HepG2 (cell line): ENCODE data around the gene LDLRAD4. TPM values are rescaled to one million over a fixed set of nuclear protein-coding genes. Genes with fewer than 3 reads are reported as not detected.

ENCODE experiments used
- ATAC-seq: fragments of 200-7000 bp; cut with Tn5 transposase; 3 replicates; pipeline ENCODE4 v1.9.1; 2020; ENCODE audit warnings: mild to moderate bottlenecking, moderate library complexity
- BruUV-seq: library from RNA; stranded (reverse); fragments of 400-500 nt; replicated peaks from 2 replicates; lab custom pipeline; 2021; lab: Mats Ljungman, UMichigan
- CTCF ChIA-PET: fragments of 300-600 bp; formaldehyde crosslinking; extraction: SDS; loops from one replicate; lab custom pipeline; 2021; ENCODE audit warnings: low total read pairs, inconsistent platforms, low intra/inter-chr PET ratio; lab: Yijun Ruan, JAX
- POLR2A ChIA-PET: fragments of 350-600 bp; sonication (Branson Sonifier 250); formaldehyde crosslinking; loops from one replicate; lab custom pipeline; 2020; ENCODE audit warnings: antibody characterized with exemption, inconsistent platforms; lab: Yijun Ruan, JAX
- DNase-seq: peaks from one replicate; pipeline ENCODE4 v3.0.0-alpha.2; 2015; ENCODE audit warnings: low spot score
- FAIRE-seq: peaks from 3 replicates; lab custom pipeline; 2011; peaks lifted over from hg19 to GRCh38; lab: Jason Lieb, UNC
- H2AFZ ChIP-seq: one replicate; pipeline ENCODE4 v1.6.1; 2011; ENCODE audit warnings: low read length, inconsistent platforms
- H3K27ac ChIP-seq: fragments of 300-600 bp; 3 replicates; pipeline ENCODE4 v1.8.0; 2011; ENCODE audit warnings: mixed run types, mild to moderate bottlenecking, mixed read lengths, low read length, inconsistent platforms; ENCODE audit not compliant: insufficient read depth; ENCODE audit errors: extremely low read length
- H3K27me3 ChIP-seq, 2 experiments: fragments of 200-600 bp in 1 of 2; 2 replicates in 1 of 2; 3 replicates in 1 of 2; pipeline versions ENCODE4 v1.6.0 to v1.8.0; 2011; ENCODE audit warnings: low read length in 2 of 2, mild to moderate bottlenecking in 2 of 2, moderate library complexity in 2 of 2, inconsistent platforms in 1 of 2; ENCODE audit not compliant: insufficient read depth in 2 of 2, control insufficient read depth in 1 of 2
- H3K36me3 ChIP-seq, 2 experiments: fragments of 200-600 bp in 1 of 2; replicated peaks in 1 of 2; 2 replicates in 1 of 2; 3 replicates in 1 of 2; pipeline versions ENCODE4 v1.5.1 to v1.8.0; 2011; ENCODE audit warnings: low read length in 2 of 2, inconsistent platforms in 1 of 2; ENCODE audit not compliant: insufficient read depth in 2 of 2, control insufficient read depth in 1 of 2
- H3K4me1 ChIP-seq: 2 replicates; pipeline ENCODE4 v1.5.1; 2012; ENCODE audit warnings: low read length, inconsistent platforms; ENCODE audit not compliant: insufficient read depth
- H3K4me2 ChIP-seq: 2 replicates; pipeline ENCODE4 v1.6.0; 2011; ENCODE audit warnings: low read depth, low read length, inconsistent platforms
- H3K4me3 ChIP-seq, 3 experiments: fragments of 200-600 bp in 1 of 3; sonication (generic), shearing (Covaris generic) in 1 of 3; replicated peaks in 1 of 3; 2 replicates each; pipeline ENCODE4 v1.5.1; 2011 to 2016; ENCODE audit warnings: low read length in 3 of 3, inconsistent platforms in 2 of 3, low read depth in 2 of 3, mild to moderate bottlenecking in 2 of 3, control low read depth in 1 of 3, mixed read lengths in 1 of 3; ENCODE audit not compliant: insufficient read depth in 1 of 3
- H3K79me2 ChIP-seq: one replicate; pipeline ENCODE4 v1.6.1; 2011; ENCODE audit warnings: low read length, inconsistent platforms; ENCODE audit not compliant: insufficient read depth
- H3K9ac ChIP-seq: 2 replicates; pipeline ENCODE4 v1.6.0; 2011; ENCODE audit warnings: mild to moderate bottlenecking, low read depth, low read length, inconsistent platforms; ENCODE audit not compliant: insufficient read depth
- H3K9me3 ChIP-seq: 2 replicates; pipeline ENCODE4 v1.5.1; 2012; ENCODE audit warnings: mild to moderate bottlenecking, low read length
- H4K20me1 ChIP-seq: 2 replicates; pipeline ENCODE4 v1.6.0; 2011; ENCODE audit warnings: inconsistent platforms, mild to moderate bottlenecking, low read length, moderate library complexity; ENCODE audit not compliant: insufficient read depth
- HNF4G ChIP-seq, 2 experiments: sonication (generic) in 1 of 2; formaldehyde crosslinking in 1 of 2; IDR thresholded peaks; 2 replicates each; pipeline versions ENCODE4 v1.4.0 to v1.6.1; 2011 to 2020; ENCODE audit warnings: borderline replicate concordance in 2 of 2, low read depth in 2 of 2, mild to moderate bottlenecking in 2 of 2, low read length in 1 of 2, missing genetic modification reagents in 1 of 2, moderate library complexity in 1 of 2
- JUNB ChIP-seq: sonication (generic); formaldehyde crosslinking; IDR thresholded peaks from 2 replicates; pipeline ENCODE4 v1.8.0; 2022; ENCODE audit warnings: missing genetic modification reagents, mild to moderate bottlenecking, borderline replicate concordance
- ZNF619 ChIP-seq: sonication (generic); formaldehyde crosslinking; IDR thresholded peaks from 2 replicates; pipeline ENCODE4 v1.4.0; 2020; ENCODE audit warnings: mild to moderate bottlenecking, missing genetic modification reagents
- WGBS: methylation state at CpG from one replicate; pipeline ENCODE4 v1.1.6; 2017; ENCODE audit warnings: low lambda C conversion rate; 5-methylcytosine and 5-hydroxymethylcytosine counted together
- in situ Hi-C: cut with HindIII; loops from 2 replicates; pipeline ENCODE4 v1.10.0; 2017; ENCODE audit warnings: low pct_unique_long_range_greater_than_20kb; ENCODE audit not compliant: extremely low pct_ligation_motif_present
- intact Hi-C: fragments of 100-400 bp; cut with micrococcal nuclease; formaldehyde crosslinking; loops from one replicate; pipeline ENCODE4 v1.10.0; 2022; ENCODE audit not compliant: unreplicated experiment
- polyA plus RNA-seq, 8 experiments: library from polyadenylated mRNA; depleted of rRNA in 3 of 8; stranded (reverse) in 7 of 8; unstranded in 1 of 8; fragments of >200 nt; fragmentation: Illumina TruSeq in 4 of 8; extraction: Trizol in 4 of 8; gene quantifications; 2 replicates each; pipeline versions ENCODE4 v1.2.1 to v1.2.3, GENCODE V29; 2011 to 2016; ENCODE audit warnings: low read depth in 4 of 8, missing spikeins in 1 of 8, mixed read lengths in 1 of 8; ENCODE audit not compliant: insufficient read depth in 1 of 8
- total RNA-seq, 5 experiments: library from RNA; depleted of rRNA; stranded (reverse); fragments of >200 nt; fragmentation: Illumina TruSeq; extraction: Trizol; gene quantifications; 2 replicates each; pipeline ENCODE4 v1.2.3, GENCODE V29; 2016; ENCODE audit warnings: low read depth in 1 of 5
- TF ChIP-seq, protein P1 (sequence below): sonication (generic); formaldehyde crosslinking; IDR thresholded peaks from 2 replicates; pipeline ENCODE4 v1.8.1; 2023; ENCODE audit warnings: mild to moderate bottlenecking, missing genetic modification reagents, borderline replicate concordance
- TF ChIP-seq, protein P2 (sequence below): sonication (generic); formaldehyde crosslinking; IDR thresholded peaks from 2 replicates; pipeline ENCODE4 v1.4.0; 2020; ENCODE audit warnings: missing genetic modification reagents, borderline replicate concordance
- TF ChIP-seq, protein P3 (sequence below): sonication (generic); formaldehyde crosslinking; IDR thresholded peaks from 2 replicates; pipeline ENCODE4 v1.4.0; 2020; ENCODE audit warnings: missing genetic modification reagents

LDLRAD4 gene
- total and polyA plus RNA-seq, 2 of the 13 experiments (the other 11 are each of a cell fraction or from before 2014, with no cell fraction given): 13.6 to 20.9 TPM

DNA sequence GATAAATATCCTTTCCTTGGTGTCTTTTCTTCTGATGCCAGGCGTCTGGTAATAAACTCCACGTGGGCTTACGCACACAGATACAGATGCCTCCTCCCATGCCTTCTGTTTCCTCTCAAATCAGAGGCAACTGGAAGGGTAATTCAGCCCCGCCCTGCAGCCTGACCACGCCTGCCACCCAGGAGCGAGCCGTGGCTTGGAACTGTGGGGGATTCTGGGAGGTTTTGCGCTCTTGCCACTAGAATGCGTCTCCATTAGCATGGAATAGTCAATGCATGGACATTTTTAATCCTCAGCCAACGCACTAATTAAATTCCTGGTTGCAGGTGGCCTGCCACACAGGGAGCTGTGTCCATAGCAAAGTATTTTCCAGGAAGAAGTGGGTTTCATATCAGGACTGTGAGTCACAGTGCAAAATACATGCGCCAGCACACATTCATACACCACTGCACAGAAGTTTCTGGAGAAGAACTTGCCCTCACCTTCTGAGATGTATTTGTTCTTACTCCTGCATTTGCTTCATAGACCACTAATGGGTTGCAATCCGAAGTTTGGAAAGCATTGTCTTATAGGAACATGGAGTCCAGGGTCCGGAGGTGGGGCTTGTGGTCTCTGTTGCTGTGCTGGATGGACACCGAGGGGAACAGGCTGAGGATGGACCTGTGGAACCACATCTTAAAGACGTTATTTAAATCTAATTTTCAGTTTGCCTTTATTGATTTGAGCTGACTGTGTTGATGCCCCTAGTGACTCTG lies 151.4 kb downstream of the LDLRAD4 start:
- Histone ChIP-seq H3K79me2 (no peaks in the 10 kb centered on the region), H3K9ac (no peak overlapping the region), H3K27me3 (no peaks in the 10 kb centered on the region), H3K4me2 (no peak overlapping the region), H3K4me1 (peaks cover 15% of the 10 kb centered on the region), H3K36me3 (no peaks in the 10 kb centered on the region), H2AFZ (no peak overlapping the region), H3K9me3 (no peaks in the 10 kb centered on the region), H3K4me3 (no peak overlapping the region), H4K20me1 (no peaks in the 10 kb centered on the region), H3K27ac (no peak overlapping the region)
- FAIRE-seq (no peak), DNase-seq (no peak), ATAC-seq (no peak)
- CTCF ChIA-PET: no interaction called here
- BruUV-seq: no TSS peak
- POLR2A ChIA-PET: no interaction called here
- in situ Hi-C loops (no loop called here), intact Hi-C loops (no loop called here)
- TF ChIP-seq, protein P1, sequence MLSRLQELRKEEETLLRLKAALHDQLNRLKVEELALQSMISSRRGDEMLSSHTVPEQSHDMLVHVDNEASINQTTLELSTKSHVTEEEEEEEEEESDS (CRISPR knock-in tag): no peak
- no peak for TF ChIP-seq ZNF619 (CRISPR knock-in tag)
- no peak for TF ChIP-seq HNF4G (IDR thresholded peaks at IDR 0.05; ENCODE audit: borderline replicate concordance, low read depth, low read length)
- TF ChIP-seq HNF4G (CRISPR knock-in tag; IDR thresholded peaks at IDR 0.05; ENCODE audit: borderline replicate concordance, low read depth): no peak
- TF ChIP-seq, protein P2, sequence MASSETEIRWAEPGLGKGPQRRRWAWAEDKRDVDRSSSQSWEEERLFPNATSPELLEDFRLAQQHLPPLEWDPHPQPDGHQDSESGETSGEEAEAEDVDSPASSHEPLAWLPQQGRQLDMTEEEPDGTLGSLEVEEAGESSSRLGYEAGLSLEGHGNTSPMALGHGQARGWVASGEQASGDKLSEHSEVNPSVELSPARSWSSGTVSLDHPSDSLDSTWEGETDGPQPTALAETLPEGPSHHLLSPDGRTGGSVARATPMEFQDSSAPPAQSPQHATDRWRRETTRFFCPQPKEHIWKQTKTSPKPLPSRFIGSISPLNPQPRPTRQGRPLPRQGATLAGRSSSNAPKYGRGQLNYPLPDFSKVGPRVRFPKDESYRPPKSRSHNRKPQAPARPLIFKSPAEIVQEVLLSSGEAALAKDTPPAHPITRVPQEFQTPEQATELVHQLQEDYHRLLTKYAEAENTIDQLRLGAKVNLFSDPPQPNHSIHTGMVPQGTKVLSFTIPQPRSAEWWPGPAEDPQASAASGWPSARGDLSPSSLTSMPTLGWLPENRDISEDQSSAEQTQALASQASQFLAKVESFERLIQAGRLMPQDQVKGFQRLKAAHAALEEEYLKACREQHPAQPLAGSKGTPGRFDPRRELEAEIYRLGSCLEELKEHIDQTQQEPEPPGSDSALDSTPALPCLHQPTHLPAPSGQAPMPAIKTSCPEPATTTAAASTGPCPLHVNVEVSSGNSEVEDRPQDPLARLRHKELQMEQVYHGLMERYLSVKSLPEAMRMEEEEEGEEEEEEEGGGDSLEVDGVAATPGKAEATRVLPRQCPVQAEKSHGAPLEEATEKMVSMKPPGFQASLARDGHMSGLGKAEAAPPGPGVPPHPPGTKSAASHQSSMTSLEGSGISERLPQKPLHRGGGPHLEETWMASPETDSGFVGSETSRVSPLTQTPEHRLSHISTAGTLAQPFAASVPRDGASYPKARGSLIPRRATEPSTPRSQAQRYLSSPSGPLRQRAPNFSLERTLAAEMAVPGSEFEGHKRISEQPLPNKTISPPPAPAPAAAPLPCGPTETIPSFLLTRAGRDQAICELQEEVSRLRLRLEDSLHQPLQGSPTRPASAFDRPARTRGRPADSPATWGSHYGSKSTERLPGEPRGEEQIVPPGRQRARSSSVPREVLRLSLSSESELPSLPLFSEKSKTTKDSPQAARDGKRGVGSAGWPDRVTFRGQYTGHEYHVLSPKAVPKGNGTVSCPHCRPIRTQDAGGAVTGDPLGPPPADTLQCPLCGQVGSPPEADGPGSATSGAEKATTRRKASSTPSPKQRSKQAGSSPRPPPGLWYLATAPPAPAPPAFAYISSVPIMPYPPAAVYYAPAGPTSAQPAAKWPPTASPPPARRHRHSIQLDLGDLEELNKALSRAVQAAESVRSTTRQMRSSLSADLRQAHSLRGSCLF (CRISPR knock-in tag): no peak
- no peak for TF ChIP-seq JUNB (CRISPR knock-in tag)
- TF ChIP-seq, protein P3, sequence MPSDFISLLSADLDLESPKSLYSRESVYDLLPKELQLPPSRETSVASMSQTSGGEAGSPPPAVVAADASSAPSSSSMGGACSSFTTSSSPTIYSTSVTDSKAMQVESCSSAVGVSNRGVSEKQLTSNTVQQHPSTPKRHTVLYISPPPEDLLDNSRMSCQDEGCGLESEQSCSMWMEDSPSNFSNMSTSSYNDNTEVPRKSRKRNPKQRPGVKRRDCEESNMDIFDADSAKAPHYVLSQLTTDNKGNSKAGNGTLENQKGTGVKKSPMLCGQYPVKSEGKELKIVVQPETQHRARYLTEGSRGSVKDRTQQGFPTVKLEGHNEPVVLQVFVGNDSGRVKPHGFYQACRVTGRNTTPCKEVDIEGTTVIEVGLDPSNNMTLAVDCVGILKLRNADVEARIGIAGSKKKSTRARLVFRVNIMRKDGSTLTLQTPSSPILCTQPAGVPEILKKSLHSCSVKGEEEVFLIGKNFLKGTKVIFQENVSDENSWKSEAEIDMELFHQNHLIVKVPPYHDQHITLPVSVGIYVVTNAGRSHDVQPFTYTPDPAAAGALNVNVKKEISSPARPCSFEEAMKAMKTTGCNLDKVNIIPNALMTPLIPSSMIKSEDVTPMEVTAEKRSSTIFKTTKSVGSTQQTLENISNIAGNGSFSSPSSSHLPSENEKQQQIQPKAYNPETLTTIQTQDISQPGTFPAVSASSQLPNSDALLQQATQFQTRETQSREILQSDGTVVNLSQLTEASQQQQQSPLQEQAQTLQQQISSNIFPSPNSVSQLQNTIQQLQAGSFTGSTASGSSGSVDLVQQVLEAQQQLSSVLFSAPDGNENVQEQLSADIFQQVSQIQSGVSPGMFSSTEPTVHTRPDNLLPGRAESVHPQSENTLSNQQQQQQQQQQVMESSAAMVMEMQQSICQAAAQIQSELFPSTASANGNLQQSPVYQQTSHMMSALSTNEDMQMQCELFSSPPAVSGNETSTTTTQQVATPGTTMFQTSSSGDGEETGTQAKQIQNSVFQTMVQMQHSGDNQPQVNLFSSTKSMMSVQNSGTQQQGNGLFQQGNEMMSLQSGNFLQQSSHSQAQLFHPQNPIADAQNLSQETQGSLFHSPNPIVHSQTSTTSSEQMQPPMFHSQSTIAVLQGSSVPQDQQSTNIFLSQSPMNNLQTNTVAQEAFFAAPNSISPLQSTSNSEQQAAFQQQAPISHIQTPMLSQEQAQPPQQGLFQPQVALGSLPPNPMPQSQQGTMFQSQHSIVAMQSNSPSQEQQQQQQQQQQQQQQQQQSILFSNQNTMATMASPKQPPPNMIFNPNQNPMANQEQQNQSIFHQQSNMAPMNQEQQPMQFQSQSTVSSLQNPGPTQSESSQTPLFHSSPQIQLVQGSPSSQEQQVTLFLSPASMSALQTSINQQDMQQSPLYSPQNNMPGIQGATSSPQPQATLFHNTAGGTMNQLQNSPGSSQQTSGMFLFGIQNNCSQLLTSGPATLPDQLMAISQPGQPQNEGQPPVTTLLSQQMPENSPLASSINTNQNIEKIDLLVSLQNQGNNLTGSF (CRISPR knock-in tag): no peak
- WGBS: 72% methylated on average over 14 of the region's 15 CpGs
